ENCODE data around the gene AFF1.

AFF1 gene

GRCh38 chr4:87042221-87042620, 107.4 kb downstream of the AFF1 start:
- no peak for DNase-seq

- no peak for DNase-seq
Measured at GRCh38 chr4:87042986-87043820, 108.4 kb downstream of the AFF1 start.

GRCh38 chr4:87044511-87045233, 109.9 kb downstream of the AFF1 start:
- peak in 1 of 2 donors; percentile 27 for DNase-seq

GRCh38 chr4:87045234-87045558, 110.4 kb downstream of the AFF1 start:
- no peak for DNase-seq

- DNase-seq = no peak
Measured at GRCh38 chr4:87045659-87046058, 110.8 kb downstream of the AFF1 start.

- DNase-seq = peak in 1 of 2 donors; percentile 77
Measured at GRCh38 chr4:87046121-87046551, 111.3 kb downstream of the AFF1 start.

- DNase-seq = no peak
Measured at GRCh38 chr4:87047281-87047798, 112.5 kb downstream of the AFF1 start.

- no peak for DNase-seq
Measured at GRCh38 chr4:87049508-87049907, 114.7 kb downstream of the AFF1 start.

- DNase-seq = no peak
Measured at GRCh38 chr4:87050596-87050995, 115.8 kb downstream of the AFF1 start.

- DNase-seq = no peak
Measured at GRCh38 chr4:87051121-87051713, 116.4 kb downstream of the AFF1 start.

GRCh38 chr4:87052615-87053014, 117.8 kb downstream of the AFF1 start:
- no peak for DNase-seq

- DNase-seq = peak; percentile 55 to 63
Measured at GRCh38 chr4:87053176-87053658, 118.4 kb downstream of the AFF1 start.

- peak; percentile 33 to 40 for DNase-seq
Measured at GRCh38 chr4:87053802-87054767, 119.3 kb downstream of the AFF1 start.

- DNase-seq = no peak
Measured at GRCh38 chr4:87054900-87055299, 120.1 kb downstream of the AFF1 start.

- no peak for DNase-seq
Measured at GRCh38 chr4:87055311-87055710, 120.5 kb downstream of the AFF1 start.

GRCh38 chr4:87056881-87057280, 122.1 kb downstream of the AFF1 start:
- DNase-seq = no peak

- no peak for DNase-seq
Measured at GRCh38 chr4:87057835-87058355, 123.1 kb downstream of the AFF1 start.

GRCh38 chr4:87058356-87059073, 123.7 kb downstream of the AFF1 start:
- peak in 1 of 2 donors; percentile 27 for DNase-seq

- DNase-seq = no peak
Measured at GRCh38 chr4:87060957-87061356, 126.1 kb downstream of the AFF1 start.

- no peak for DNase-seq
Measured at GRCh38 chr4:87065021-87065420, 130.2 kb downstream of the AFF1 start.

All from inflammatory macrophage (primary cell).